Raji (cell line): ENCODE measurements around the gene IGFBP2.

ENCODE experiments used
- POLR2A ChIP-seq: IDR thresholded peaks from 2 replicates; pipeline ENCODE4 v1.6.1; 2011; ENCODE audit warnings: low read depth, low read length, control low read depth; ENCODE audit not compliant: insufficient read depth

Gene IGFBP2

DNA sequence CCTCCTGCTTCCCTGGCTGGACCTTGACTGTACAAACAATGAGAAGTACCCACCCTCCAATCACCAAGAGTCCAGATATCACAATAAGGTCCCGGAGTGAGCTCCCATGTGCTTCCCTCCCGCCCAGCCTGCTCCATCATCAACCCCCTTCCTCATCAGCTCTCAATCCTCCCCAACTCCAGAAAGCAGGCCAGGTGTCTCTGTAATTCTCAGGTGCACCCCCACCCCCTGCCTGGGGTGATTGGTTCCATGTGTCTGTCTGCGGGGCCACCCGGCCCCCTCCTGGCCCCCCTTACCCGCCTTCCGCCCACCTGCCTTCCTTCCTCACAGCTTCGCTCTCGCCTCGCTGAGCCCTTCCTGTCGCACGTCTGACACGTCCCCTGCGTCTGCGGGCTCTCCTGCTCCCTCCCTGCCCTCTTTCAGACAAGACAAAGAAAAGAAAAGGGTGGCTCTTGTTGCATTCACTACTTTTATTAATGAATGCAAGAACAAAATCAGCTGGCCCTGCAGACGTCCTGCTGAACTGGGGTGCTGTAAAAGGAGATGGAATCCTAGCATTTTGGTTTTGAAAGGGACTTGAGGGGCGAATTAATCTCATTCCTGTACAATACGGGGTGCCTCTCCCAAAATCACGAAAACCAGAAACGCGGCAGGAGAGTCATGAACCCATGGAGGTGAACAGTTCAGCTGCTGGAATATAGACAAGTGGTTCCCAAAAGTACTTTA, 26.5 kb upstream of the IGFBP2 start:
- TF ChIP-seq POLR2A = no peak

DNA sequence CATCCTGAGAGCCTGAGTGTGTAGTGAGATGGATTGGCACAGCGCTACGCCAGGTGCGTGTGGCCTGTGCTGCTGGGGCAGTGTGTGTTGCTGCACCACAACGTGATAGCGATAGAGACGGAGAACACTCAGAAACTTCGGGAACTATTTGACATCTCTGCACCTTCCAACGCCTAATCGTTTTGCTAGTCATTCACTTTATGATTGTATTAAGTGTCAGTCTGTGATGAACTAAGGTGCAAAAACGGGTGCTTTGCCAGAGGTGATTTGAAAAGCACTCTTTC, 26.0 kb upstream of the IGFBP2 start:
- TF ChIP-seq POLR2A = no peak

DNA sequence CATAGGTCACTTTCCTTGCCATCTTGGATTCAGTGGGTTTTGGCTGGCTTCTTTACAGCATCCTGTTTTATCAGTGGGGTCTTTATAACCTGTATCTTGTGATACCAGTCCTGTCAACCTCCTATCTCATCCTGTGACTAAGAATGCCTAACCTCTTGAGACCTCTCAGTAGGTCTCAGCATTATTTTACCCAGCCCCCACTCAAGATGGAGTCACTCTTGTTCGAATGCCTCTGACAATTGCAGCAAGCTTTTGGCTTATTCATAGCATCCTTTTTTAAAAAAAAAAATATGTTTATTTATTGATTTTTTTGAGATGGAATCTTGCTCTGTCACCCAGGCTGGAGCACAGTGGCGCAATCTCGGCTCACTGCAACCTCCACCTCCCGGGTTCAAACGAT, 24.7 kb upstream of the IGFBP2 start:
- TF ChIP-seq POLR2A = no peak

DNA sequence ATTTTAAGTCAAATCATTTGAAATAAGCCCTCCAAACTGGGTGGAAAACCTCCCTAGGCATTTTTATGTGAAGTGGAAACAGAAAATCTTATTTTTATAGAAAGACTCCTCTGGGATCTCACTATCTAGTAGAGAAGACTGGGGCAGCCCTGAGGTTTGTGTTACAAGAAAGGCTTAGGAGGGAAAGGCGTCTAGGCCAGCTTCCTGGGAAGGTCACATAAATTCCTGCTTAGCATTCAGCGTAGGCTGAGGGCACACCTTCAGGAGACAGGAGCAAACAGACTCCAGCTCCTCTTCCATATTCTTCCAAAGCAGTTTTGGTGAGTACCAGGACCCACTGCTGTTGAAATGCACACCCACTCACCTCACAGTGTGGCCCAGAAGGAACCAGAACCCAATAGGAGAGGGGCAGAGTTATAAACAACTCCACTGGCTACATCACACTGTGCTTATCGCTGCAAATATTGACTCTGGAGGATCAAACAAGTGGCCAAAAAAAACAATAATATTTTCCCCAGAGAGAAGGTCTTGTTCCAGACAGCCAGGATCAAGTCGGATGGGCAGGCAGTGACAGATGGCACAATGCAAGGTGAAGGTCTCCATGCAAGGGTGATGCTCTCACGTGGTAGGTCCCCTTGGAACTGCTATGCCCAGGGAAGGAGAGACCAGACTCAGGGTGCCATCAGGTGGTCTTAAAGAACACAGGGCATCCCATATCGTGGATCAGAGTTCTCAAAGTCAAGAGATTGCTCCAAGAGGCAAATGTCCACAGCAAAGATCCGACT, 17.7 kb upstream of the IGFBP2 start:
- no peak for TF ChIP-seq POLR2A

DNA sequence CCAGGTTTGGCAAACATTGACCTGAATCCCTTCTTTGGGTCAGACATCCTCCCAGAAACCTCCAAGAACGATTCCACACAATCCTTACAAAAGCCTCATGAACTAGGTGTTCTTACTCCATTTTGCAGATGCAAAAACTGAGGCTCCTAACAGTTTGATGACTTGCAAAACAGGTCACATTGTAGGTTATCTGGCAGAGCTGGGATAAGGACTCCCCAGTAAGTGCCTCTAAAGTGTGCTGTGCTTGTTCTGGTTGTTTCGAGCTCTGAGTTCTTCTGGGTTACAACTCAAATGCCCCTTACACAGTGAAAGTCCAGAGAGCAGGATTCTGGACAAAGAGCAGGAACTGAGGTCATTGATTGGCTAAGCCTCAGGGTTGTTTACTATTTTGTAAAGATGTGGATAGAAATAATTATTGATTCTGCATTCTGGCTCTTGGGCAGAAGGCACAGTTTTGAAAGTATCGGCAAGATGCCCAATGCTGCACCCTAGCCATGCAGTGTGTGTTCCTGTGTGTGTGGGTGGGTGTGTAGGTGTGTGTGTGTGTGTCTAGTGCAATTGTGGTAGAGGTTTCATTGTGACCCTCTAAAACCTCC, 17.0 kb upstream of the IGFBP2 start:
- no peak for TF ChIP-seq POLR2A

DNA sequence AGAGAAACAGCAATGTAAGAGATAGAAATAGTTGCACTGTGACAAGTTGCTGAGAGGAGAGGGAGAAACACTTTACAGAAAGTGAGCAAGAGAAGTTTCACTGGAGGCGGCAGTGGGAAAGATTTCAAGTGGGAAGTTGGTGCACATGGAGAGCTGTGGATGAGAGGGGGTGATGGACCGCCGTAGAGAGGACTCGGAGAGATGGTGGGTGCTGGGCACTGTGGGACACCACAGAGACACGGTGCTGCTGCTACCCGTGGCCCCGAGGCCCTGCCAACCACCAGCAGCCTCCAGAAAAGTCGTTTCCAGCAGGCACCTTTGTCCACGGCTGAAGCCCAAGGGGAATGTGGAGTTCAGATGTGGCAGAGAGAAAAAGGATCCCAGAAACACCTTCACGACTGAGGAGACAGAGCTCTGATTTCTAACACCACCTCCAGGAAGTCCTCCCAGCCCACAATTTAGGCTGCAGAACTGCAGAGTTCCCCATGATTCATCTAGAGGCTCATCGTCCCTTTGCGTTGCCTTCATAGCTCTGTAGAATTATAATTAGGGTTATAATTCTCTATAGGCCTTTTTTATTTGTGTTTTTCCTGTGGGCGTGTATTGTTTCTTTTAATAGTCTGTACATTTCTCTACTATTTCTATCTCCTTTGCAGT, 15.9 kb upstream of the IGFBP2 start:
- no peak for TF ChIP-seq POLR2A

DNA sequence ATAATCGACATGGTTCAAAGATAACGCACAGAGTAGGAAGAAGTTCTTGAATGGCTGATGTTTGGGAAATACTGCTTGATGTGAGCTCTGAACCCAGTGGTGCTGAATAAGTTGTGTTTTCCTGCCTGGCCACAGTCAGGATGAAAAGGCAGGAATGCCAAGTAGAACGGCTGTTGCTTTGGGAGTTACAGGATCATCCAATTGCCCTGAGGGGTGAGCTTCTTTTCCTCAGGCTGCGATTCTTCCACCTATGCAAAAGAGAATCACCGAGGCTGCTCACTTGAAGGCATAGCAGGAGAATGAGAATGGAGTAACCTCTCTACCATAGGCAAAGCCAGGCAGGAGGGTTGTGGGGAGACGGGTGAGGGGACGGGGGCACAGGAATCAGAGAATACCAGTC, 14.4 kb upstream of the IGFBP2 start:
- TF ChIP-seq POLR2A = no peak

DNA sequence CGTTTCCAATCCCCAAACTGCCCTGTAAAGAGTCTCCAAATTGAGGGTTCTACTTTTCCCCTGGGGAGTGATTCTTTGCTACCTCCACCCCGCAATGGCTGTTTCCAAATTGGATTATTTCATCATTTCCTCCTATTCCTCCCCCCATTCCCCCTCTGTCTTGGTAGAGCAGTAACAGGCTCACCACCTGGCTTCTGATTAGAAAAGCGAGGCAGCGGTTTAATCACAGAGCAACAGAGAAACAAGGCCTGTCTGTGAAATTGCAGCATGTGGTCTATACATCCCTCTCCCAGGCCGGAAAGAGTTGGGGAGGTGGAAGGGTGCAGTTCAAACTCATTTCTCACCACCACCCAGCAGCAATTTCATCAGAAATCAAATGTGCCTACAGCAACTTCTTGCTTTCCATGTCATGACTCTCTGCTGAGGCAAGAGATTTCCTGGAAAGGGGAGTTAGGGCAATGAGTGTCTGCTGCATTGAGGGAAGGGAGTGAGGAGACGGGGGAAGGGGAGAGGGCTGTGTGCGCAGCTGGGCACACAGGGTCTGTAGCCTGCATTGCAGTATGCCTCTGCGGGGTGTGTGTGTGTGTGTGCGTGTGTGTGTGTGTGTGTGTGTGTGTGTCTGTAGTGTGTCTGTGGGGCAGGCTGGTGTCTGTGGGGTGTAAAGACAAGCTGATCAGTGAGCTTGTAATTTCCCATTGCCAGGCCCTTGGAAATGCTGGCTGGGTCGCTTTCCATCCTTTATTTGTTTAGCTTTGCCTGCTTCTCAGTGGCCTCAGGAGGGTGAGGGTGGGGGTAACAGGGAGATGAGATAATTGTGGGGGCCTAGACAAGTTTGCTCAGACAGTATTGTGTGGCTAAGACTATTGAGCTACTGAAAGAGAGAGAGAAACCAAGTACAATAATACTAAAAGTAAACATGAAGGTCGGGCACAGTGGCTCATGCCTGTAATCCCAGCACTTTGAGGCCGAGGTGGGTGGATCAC, 13.5 kb upstream of the IGFBP2 start:
- TF ChIP-seq POLR2A = no peak

DNA sequence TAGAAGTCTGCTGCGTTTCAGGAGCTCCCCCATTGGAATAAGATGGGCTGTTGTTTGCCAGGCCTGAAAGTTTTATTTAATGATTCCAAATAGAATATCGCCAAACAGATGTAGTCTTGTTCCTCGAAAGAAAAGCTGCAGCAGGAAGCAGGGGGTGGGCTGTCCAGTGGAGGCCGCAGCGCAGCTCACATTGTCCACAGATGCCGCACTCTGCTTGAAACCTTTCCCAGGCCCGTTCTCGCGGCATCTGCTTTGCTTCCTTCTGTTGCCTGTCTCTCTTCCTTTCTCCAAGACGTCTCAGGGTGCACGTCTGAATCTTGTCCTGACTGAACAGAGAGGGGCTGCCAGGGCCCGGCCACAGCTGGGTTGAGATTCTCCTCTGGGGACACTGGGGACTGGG, 12.4 kb upstream of the IGFBP2 start:
- no peak for TF ChIP-seq POLR2A

DNA sequence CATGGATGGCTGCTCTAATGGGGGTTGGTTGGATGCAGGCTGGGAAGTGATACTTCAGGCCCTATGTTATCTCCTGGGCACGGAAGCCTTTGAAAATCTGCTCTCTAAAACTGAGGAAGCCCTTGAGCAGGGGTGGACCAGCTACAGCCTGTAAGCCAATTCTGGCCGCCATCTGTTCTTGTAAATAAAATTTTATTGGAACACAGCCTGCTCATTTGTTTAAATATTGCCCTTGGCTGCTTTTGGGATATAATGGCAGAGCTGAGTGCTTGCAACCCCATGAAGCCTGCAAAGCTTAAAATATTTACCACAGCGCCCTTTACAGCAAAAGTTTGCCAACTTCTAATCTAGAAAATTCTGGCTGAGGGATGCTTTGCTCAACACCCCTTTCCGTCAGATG, 11.9 kb upstream of the IGFBP2 start:
- no peak for TF ChIP-seq POLR2A

DNA sequence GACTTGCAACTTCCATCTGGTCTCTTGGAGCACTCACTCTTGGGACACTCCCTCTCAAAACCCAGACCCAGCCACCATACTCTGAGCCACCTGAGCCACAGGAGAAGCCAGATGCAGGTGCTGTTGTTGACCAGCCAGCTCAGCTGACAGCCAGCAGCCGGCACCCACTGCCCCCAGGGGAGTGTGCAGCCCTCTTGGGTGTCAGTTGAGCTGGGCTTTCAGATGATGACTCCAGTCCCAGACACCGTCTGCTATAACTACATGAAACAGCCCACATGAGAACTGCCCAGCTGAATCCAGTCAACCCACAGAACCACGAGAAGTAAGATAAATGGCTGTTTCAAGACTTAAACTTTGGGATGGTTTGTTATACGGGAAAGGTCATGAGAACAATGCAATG, 10.7 kb upstream of the IGFBP2 start:
- TF ChIP-seq POLR2A = no peak

DNA sequence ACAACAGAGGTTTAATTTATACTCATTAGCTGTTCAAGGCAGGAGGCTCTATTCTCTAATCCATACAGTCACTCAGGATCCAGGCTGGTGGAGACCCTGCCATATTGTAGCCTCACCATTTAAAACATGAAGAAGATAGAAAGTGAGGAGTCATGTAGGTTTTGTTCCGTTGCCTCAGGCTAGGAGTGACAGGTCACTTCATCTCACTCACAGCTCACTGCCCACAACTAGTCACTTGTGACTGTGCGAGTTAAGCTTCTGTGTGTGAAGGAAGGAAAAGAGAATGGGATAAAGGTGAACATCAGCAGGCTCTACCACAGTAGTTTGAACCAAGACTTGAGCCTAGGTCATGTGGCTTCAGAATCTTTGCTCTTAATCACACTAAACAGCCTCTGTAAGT, 9.0 kb upstream of the IGFBP2 start:
- TF ChIP-seq POLR2A = no peak

DNA sequence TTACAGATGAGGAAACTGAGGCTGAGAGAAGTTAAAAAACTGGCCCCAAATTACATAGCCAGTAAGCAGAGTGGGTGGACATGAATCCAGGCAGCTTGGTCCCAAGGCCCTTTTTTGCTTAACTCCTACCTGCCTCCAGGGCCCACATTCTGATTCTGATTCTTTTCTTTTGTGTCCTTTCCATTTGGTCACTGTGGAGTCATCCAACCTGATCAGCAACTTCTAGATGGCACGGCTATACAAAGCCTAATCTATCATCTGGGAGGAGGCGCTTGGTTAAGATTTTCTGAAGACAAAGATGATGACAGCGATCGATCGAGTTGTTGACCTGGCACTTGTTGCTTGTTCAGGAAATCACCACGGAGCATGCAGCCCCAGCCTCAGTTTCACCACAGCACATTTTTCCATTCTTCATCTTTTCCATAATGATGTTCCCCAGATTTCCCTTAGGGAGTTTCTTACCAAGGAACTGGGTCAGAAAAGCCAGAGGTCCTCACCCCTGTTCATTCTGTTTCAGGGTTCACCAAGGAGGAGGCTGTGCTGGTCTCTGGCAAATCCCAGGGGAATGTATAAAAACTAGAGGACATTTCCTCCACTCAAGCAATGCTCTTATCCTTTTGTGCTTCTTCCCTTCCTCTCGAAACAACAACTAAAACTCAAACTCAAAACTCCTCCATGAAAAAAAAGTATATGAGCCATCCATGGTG, 6.9 kb upstream of the IGFBP2 start:
- TF ChIP-seq POLR2A = no peak

DNA sequence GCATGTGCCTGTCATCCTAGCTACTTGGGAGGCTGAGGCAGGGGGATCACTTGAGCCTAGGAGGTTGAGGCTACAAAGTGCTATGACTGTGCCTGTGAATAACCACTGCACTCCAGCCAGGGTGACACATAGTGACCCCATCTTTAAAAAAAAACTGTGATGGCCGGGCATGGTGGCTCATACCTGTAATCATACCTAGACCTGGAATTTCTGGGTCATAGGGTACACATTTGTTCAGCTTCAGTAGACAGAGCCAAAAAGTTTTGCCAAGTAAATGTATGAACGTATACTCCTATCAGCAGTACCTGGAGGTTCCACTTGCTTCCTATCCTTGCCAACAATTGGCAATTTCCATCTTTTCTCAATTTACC, 6.4 kb upstream of the IGFBP2 start:
- TF ChIP-seq POLR2A = no peak

DNA sequence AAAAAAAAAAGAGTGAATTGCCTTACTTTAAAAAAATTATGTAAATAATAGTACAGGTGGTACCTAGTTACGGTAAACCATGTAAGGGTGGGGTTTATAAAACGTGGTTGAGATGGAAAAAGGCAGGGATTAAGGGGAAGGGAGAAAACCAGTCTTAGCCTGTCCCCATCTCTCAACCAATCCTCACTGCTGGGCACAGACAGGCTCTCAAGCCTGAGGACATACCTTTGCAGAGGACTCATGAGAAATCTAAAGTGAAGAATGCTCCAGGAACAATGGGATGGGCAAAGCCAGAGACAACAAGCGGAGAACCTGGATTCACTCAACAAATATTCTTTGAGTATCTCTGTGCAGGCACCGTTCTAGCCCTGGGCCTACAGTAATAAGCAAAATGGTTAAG, 3.4 kb upstream of the IGFBP2 start:
- TF ChIP-seq POLR2A = no peak
